C1 segment of cervical spinal cord (tissue), 14 donors: ENCODE results near the gene PIGN.

Experiments used
- DNase-seq, 14 donors: peaks; one replicate each; lab custom pipeline; 2025; lab: John Stamatoyannopoulos, UW

PIGN gene

GRCh38 chr18:62018034-62018758 is 168.7 kb downstream of the PIGN start:
- no peak for DNase-seq

- DNase-seq: no peak
Observed at GRCh38 chr18:62017618-62018017, 169.2 kb downstream of the PIGN start.

- DNase-seq: no peak
Observed at GRCh38 chr18:62011416-62011815, 175.4 kb downstream of the PIGN start.

- DNase-seq: no peak
Observed at GRCh38 chr18:62009521-62009920, 177.3 kb downstream of the PIGN start.

GRCh38 chr18:62001396-62001795 is 185.5 kb downstream of the PIGN start:
- no peak for DNase-seq

- no peak for DNase-seq
Observed at GRCh38 chr18:61998957-61999356, 187.9 kb downstream of the PIGN start.

- DNase-seq: no peak
Observed at GRCh38 chr18:61998335-61998734, 188.5 kb downstream of the PIGN start.

GRCh38 chr18:61995618-61996017 is 191.2 kb downstream of the PIGN start:
- DNase-seq: no peak

- DNase-seq: no peak
Observed at GRCh38 chr18:61993831-61994230, 193.0 kb downstream of the PIGN start.

- no peak for DNase-seq
Observed at GRCh38 chr18:61992923-61993322, 193.9 kb downstream of the PIGN start.

- DNase-seq: no peak
Observed at GRCh38 chr18:61992285-61992684, 194.6 kb downstream of the PIGN start.

- DNase-seq: no peak
Observed at GRCh38 chr18:61991836-61992235, 195.0 kb downstream of the PIGN start.

GRCh38 chr18:61991201-61991600 is 195.7 kb downstream of the PIGN start:
- DNase-seq: peak in 2 of 14 donors; percentile 3 to 75
